ENCODE results near the gene PPP2R3A.

The PPP2R3A gene

DNA sequence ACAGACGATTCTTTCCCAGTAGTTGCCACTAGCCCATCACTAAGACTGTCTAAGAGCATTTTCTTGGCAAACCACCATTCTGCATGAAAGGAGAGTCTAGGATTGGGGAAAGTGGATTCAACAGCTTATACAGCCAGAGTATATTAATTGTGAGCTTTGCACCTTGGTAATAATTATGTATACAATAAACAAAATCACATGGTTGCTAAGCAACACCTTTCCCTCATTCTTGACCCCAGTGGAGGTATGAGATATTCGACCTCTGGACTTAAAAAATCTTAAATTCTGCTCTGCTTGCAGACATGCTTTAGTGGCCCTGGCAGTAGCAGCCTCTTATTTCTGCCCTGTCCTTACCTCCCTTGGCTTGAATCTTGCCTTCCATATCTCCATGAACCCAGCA is 73.1 kb downstream of the PPP2R3A start:
- no peak overlapping the region for H3K4me3 ChIP-seq (ENCODE audit: control insufficient read depth, low read depth, low read length)
- TF ChIP-seq CTCF (IDR thresholded peaks at IDR 0.05; ENCODE audit: control insufficient read depth, insufficient read depth, low read depth, low read length, missing control alignments): no peak
- DNase-seq (ENCODE audit: low read depth): no peak

DNA sequence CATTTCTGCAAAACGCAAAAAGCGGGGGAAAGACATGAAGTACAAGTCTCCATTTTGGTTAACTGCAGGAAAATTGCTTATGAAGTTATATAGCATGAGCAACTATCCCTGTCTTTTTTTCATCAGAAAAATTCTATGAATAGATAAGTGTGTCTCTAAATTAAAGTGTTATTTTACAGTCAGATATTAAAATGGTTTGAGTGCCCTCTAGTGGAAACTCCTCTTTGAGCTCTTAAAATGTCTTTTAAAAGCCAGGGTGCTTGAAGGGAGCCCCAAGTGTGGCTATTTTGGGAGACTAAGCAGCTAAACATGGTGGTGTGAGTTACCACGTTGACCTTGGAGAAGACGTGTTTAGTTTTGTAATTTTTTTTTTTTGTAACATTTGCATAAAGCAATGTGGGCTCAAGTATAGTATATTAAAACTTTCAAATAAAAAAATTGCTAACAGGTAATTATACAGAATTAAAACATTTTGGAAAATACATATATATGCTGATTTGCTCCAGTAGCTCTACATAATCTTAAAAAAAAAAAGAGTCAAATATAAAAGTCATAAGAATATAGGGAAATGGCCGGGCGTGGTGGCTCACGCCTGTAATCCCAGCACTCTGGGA is 77.2 kb downstream of the PPP2R3A start:
- peak; percentile 27 for DNase-seq (ENCODE audit: low read depth)
- no peak overlapping the region for H3K4me3 ChIP-seq (ENCODE audit: control insufficient read depth, low read depth, low read length)
- TF ChIP-seq CTCF (IDR thresholded peaks at IDR 0.05; ENCODE audit: control insufficient read depth, insufficient read depth, low read depth, low read length, missing control alignments): peak; percentile 45

GRCh38 chr3:136044980-136045745 is 79.6 kb downstream of the PPP2R3A start:
- no peak for DNase-seq (ENCODE audit: low read depth)
- no peak overlapping the region for H3K4me3 ChIP-seq (ENCODE audit: control insufficient read depth, low read depth, low read length)
- no peak for TF ChIP-seq CTCF (IDR thresholded peaks at IDR 0.05; ENCODE audit: control insufficient read depth, insufficient read depth, low read depth, low read length, missing control alignments)

DNA sequence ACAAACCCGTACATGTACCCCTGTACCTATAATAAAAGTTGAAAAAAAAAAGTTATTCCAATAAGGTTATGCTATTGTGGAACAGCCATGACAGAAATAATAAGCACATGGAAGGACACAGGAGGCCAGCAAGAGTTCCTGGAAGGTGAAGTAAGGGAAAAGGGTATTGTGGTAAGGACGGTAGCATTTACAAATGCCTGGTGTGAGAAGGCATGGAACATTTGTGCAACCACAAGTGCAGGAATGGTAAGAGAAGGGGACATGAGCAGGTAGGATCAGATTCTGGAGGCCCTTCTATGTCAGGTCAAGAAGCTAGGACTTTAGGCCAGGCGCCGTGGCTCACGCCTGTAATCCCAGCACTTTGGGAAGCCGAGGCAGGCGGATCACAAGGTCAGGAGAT is 82.5 kb downstream of the PPP2R3A start:
- no peak overlapping the region for H3K4me3 ChIP-seq (ENCODE audit: control insufficient read depth, low read depth, low read length)
- DNase-seq (ENCODE audit: low read depth): no peak
- TF ChIP-seq CTCF (IDR thresholded peaks at IDR 0.05; ENCODE audit: control insufficient read depth, insufficient read depth, low read depth, low read length, missing control alignments): no peak

GRCh38 chr3:136050250-136050649 is 84.7 kb downstream of the PPP2R3A start:
- DNase-seq (ENCODE audit: low read depth): no peak
- H3K4me3 ChIP-seq (ENCODE audit: control insufficient read depth, low read depth, low read length): no peak overlapping the region
- TF ChIP-seq CTCF (IDR thresholded peaks at IDR 0.05; ENCODE audit: control insufficient read depth, insufficient read depth, low read depth, low read length, missing control alignments): no peak

DNA sequence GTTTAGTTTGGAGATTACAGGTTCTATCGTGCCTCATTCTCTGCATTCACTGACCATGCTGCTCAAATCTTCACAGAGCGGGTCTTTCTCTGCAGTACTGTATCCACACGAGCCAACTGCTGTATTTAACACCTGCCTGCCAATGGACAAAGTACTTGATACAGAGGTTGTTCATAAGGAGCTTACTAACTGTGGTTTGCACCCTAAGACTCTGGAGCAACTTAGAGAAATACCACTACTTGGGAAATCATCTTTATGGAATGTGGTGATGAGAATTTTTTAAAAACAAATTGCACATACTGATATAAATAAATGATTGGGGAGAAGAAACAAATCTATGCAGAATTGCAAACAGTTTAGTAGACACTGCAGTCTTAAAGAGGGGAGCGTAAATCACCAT is 90.0 kb downstream of the PPP2R3A start:
- H3K4me3 ChIP-seq (ENCODE audit: control insufficient read depth, low read depth, low read length): no peak overlapping the region
- no peak for DNase-seq (ENCODE audit: low read depth)
- TF ChIP-seq CTCF (IDR thresholded peaks at IDR 0.05; ENCODE audit: control insufficient read depth, insufficient read depth, low read depth, low read length, missing control alignments): no peak

Measured in AG09309 (cell line).